Nephron (organoid): ENCODE data around the gene PKP4.

ENCODE experiments used
- H3K27ac Mint-ChIP-seq, 3 experiments: 2 replicates each; pipeline ENCODE4 v1.8.0; 2020; ENCODE audit warnings: mixed read lengths in 3 of 3, mild to moderate bottlenecking in 2 of 3, moderate library complexity in 1 of 3
- H3K27me3 Mint-ChIP-seq: 2 replicates; pipeline ENCODE4 v1.8.0; 2021; ENCODE audit warnings: low read depth, mild to moderate bottlenecking, moderate library complexity, mixed read lengths
- H3K36me3 Mint-ChIP-seq: 2 replicates; pipeline ENCODE4 v1.8.0; 2020; ENCODE audit warnings: low read depth, mixed read lengths
- H3K4me1 Mint-ChIP-seq: 2 replicates; pipeline ENCODE4 v1.8.0; 2020; ENCODE audit warnings: mixed read lengths
- H3K4me3 Mint-ChIP-seq, 3 experiments: 2 replicates each; pipeline ENCODE4 v1.8.0; 2020; ENCODE audit warnings: mild to moderate bottlenecking in 3 of 3, mixed read lengths in 3 of 3, moderate library complexity in 2 of 3
- H3K9me3 Mint-ChIP-seq: 2 replicates; pipeline ENCODE4 v1.8.0; 2020; ENCODE audit warnings: mixed read lengths
- CTCF ChIP-seq, 3 experiments: fragments of 200-600 bp; sonication (generic); IDR thresholded peaks; one replicate each; pipeline ENCODE4 v1.5.0; 2021; ENCODE audit warnings: antibody characterized with exemption in 3 of 3; ENCODE audit not compliant: unreplicated experiment in 3 of 3

Gene PKP4

DNA sequence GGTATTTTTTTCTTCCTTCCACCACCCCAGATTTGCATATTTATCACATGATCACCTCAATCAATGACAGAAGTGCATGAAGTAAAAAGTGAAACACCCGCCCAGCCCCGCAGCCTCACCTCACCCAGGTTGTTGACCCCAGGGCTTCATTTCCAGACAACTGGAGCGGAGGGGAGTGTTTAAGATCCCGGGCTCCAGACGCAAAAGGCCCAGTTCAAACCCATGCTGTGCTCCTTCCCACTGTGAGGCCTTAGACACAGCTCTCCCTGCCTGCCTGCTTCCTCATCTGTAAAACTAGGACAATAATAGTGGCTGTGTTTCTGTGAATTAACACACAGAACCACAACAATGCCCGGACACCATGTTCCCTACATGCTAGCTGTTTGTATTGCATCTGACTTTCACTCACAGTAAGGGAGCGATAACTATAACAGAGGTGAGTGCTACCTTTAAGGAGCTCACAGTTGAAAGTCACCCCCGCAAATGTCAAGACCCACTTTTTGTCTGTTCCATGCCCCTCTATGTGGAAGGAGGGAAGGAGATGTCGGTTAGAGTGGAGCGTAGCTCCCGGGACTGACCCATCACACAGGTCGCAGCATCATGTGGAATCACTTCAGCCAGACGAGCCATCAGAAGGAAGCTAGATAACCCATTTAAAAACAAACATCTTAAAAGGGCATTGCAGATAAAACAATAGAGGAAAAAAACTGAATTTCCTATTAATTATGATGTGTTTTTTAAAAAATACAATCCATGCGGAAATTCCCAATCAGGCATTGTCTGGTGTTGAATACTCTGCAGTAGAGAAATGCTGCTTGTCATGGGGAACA lies 260.8 kb downstream of the PKP4 start:
- no peak for TF ChIP-seq CTCF (IDR thresholded peaks at IDR 0.05; ENCODE audit: unreplicated experiment in 3 of 3)
- peaks cover 12% of the 10 kb centered on the region for H3K4me1 Mint-ChIP-seq
- H3K27ac Mint-ChIP-seq = peak overlapping the region in 1 of 3 experiments; percentile 29
- peaks cover 5% of the 10 kb centered on the region for H3K27me3 Mint-ChIP-seq
- H3K4me3 Mint-ChIP-seq = no peak overlapping the region
- peaks cover 5% of the 10 kb centered on the region for H3K36me3 Mint-ChIP-seq
- peaks cover 14% of the 10 kb centered on the region for H3K9me3 Mint-ChIP-seq

GRCh38 chr2:158718196-158718585 lies 261.4 kb downstream of the PKP4 start:
- H3K9me3 Mint-ChIP-seq = peaks cover 8% of the 10 kb centered on the region
- no peak overlapping the region for H3K4me3 Mint-ChIP-seq
- H3K36me3 Mint-ChIP-seq = peaks cover 1% of the 10 kb centered on the region
- no peak for TF ChIP-seq CTCF (IDR thresholded peaks at IDR 0.05; ENCODE audit: unreplicated experiment in 3 of 3)
- peaks cover 5% of the 10 kb centered on the region for H3K27me3 Mint-ChIP-seq
- H3K27ac Mint-ChIP-seq = no peak overlapping the region
- H3K4me1 Mint-ChIP-seq = peaks cover 12% of the 10 kb centered on the region

- H3K27ac Mint-ChIP-seq = no peak overlapping the region
- H3K4me3 Mint-ChIP-seq = no peak overlapping the region
- H3K27me3 Mint-ChIP-seq = peaks cover 5% of the 10 kb centered on the region
- H3K9me3 Mint-ChIP-seq = peaks cover 2% of the 10 kb centered on the region
- H3K36me3 Mint-ChIP-seq = no peaks in the 10 kb centered on the region
- H3K4me1 Mint-ChIP-seq = peaks cover 15% of the 10 kb centered on the region
- no peak for TF ChIP-seq CTCF (IDR thresholded peaks at IDR 0.05; ENCODE audit: unreplicated experiment in 3 of 3)
Observed at GRCh38 chr2:158718851-158719250, 262.1 kb downstream of the PKP4 start.

GRCh38 chr2:158719403-158719802 lies 262.7 kb downstream of the PKP4 start:
- H3K4me1 Mint-ChIP-seq = peaks cover 21% of the 10 kb centered on the region
- no peaks in the 10 kb centered on the region for H3K36me3 Mint-ChIP-seq
- no peak for TF ChIP-seq CTCF (IDR thresholded peaks at IDR 0.05; ENCODE audit: unreplicated experiment in 3 of 3)
- no peak overlapping the region for H3K27ac Mint-ChIP-seq
- no peaks in the 10 kb centered on the region for H3K9me3 Mint-ChIP-seq
- no peak overlapping the region for H3K4me3 Mint-ChIP-seq
- peaks cover 5% of the 10 kb centered on the region for H3K27me3 Mint-ChIP-seq

- Mint-ChIP-seq H3K27me3 (peaks cover 8% of the 10 kb centered on the region), H3K4me1 (peaks cover 40% of the 10 kb centered on the region), H3K36me3 (no peaks in the 10 kb centered on the region), H3K9me3 (no peaks in the 10 kb centered on the region), H3K27ac (no peak overlapping the region), H3K4me3 (no peak overlapping the region)
- TF ChIP-seq CTCF (IDR thresholded peaks at IDR 0.05; ENCODE audit: unreplicated experiment in 3 of 3) = no peak
Observed at GRCh38 chr2:158722266-158723105, 265.7 kb downstream of the PKP4 start.
